ENCODE results near the gene SYNJ2.

The SYNJ2 gene

GRCh38 chr6:157982563-157983405 is 1.1 kb downstream of the SYNJ2 start:
- DNase-seq = peak; percentile 28

- DNase-seq = no peak
Observed at GRCh38 chr6:157983406-157984119, 1.9 kb downstream of the SYNJ2 start.

GRCh38 chr6:157984128-157984527 is 2.5 kb downstream of the SYNJ2 start:
- no peak for DNase-seq

GRCh38 chr6:157984686-157985225 is 3.1 kb downstream of the SYNJ2 start:
- peak; percentile 42 for DNase-seq

- DNase-seq = no peak
Observed at GRCh38 chr6:157985378-157986155, 3.9 kb downstream of the SYNJ2 start.

- no peak for DNase-seq
Observed at GRCh38 chr6:157987788-157988699, 6.4 kb downstream of the SYNJ2 start.

GRCh38 chr6:157988700-157989063 is 7.0 kb downstream of the SYNJ2 start:
- no peak for DNase-seq

- DNase-seq = peak; percentile 59
Observed at GRCh38 chr6:157989541-157990289, 8.1 kb downstream of the SYNJ2 start.

- peak; percentile 57 for DNase-seq
Observed at GRCh38 chr6:157990321-157991066, 8.8 kb downstream of the SYNJ2 start.

- no peak for DNase-seq
Observed at GRCh38 chr6:157991067-157991432, 9.4 kb downstream of the SYNJ2 start.

GRCh38 chr6:157993076-157993475 is 11.4 kb downstream of the SYNJ2 start:
- no peak for DNase-seq

GRCh38 chr6:157994125-157994795 is 12.6 kb downstream of the SYNJ2 start:
- no peak for DNase-seq

GRCh38 chr6:157995458-157995857 is 13.8 kb downstream of the SYNJ2 start:
- DNase-seq = no peak

GRCh38 chr6:157996201-157996712 is 14.6 kb downstream of the SYNJ2 start:
- DNase-seq = no peak

GRCh38 chr6:157996918-157997702 is 15.4 kb downstream of the SYNJ2 start:
- DNase-seq = no peak

- DNase-seq = no peak
Observed at GRCh38 chr6:157997893-157998608, 16.4 kb downstream of the SYNJ2 start.

GRCh38 chr6:157998707-157999167 is 17.1 kb downstream of the SYNJ2 start:
- no peak for DNase-seq
